Measurements from ENCODE around the gene DSC1.

DNA sequence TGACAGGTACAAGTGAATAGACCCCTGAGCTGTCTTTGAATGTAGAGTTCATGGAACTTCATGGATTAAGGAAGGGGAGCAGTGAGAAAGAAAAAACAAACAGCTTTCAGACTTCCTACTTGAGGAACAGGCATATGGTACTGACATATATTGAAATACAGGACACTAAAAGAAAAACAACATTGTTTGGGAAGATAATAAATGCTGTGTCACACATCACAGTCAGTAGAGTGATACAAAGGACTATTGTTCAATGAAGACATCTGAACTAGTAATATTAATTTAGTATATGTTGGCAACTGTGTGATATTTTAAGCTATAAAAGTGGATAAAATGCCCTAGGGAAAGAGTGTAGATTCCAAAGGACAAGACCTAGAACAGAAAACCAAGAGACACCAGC lies 63.8 kb downstream of the DSC1 start:
- no peak for TF ChIP-seq POLR2A (IDR thresholded peaks at IDR 0.05)
- TF ChIP-seq, protein P1, sequence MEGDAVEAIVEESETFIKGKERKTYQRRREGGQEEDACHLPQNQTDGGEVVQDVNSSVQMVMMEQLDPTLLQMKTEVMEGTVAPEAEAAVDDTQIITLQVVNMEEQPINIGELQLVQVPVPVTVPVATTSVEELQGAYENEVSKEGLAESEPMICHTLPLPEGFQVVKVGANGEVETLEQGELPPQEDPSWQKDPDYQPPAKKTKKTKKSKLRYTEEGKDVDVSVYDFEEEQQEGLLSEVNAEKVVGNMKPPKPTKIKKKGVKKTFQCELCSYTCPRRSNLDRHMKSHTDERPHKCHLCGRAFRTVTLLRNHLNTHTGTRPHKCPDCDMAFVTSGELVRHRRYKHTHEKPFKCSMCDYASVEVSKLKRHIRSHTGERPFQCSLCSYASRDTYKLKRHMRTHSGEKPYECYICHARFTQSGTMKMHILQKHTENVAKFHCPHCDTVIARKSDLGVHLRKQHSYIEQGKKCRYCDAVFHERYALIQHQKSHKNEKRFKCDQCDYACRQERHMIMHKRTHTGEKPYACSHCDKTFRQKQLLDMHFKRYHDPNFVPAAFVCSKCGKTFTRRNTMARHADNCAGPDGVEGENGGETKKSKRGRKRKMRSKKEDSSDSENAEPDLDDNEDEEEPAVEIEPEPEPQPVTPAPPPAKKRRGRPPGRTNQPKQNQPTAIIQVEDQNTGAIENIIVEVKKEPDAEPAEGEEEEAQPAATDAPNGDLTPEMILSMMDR (IDR thresholded peaks at IDR 0.05) = no peak

All from stomach (tissue), 4 donors.